Measurements from ENCODE around the gene UBTD1. TPM values are rescaled to one million over a fixed set of nuclear protein-coding genes. Genes with fewer than 3 reads are reported as not detected.
"Not testable (repeated sequence)": the region's sequence is repeated elsewhere in the genome, so short reads cannot be mapped to it uniquely, and the experiment has no call there.

Gene UBTD1
- polyA plus RNA-seq, 3 donors from 2014 or later, result 1.7 to 3.2 (median 2.9) TPM

- H3K9me3 Mint-ChIP-seq, result peaks cover 0 to 2% (median 0%) of the 10 kb centered on the region in 6 donors
- peaks cover 0 to 3% of the 10 kb centered on the region in 2 donors for H3K4me1 Mint-ChIP-seq
- no peak for DNase-seq
- H3K27ac Mint-ChIP-seq, result no peak overlapping the region
- no peak overlapping the region for H3K4me3 Mint-ChIP-seq
- peaks cover 9 to 30% (median 16%) of the 10 kb centered on the region in 3 donors for H3K36me3 Mint-ChIP-seq
- H3K27me3 Mint-ChIP-seq (ENCODE audit: low read depth in 3 of 3), result peaks cover 0 to under 1% (median 0%) of the 10 kb centered on the region in 3 donors
These were observed 32.7 kb upstream of the UBTD1 start for GRCh38 chr10:97465982-97466381.

GRCh38 chr10:97466755-97467154, 32.0 kb upstream of the UBTD1 start:
- DNase-seq, result no peak
- peaks cover 11 to 26% (median 13%) of the 10 kb centered on the region in 3 donors for H3K36me3 Mint-ChIP-seq
- H3K27me3 Mint-ChIP-seq (ENCODE audit: low read depth in 3 of 3), result no peaks in the 10 kb centered on the region
- H3K4me1 Mint-ChIP-seq, result peaks cover 0 to 3% of the 10 kb centered on the region in 2 donors
- H3K4me3 Mint-ChIP-seq, result no peak overlapping the region
- H3K27ac Mint-ChIP-seq, result peak overlapping the region in 1 of 6 donors; percentile 62
- H3K9me3 Mint-ChIP-seq, result peaks cover 0 to 2% (median 0%) of the 10 kb centered on the region in 6 donors

DNA sequence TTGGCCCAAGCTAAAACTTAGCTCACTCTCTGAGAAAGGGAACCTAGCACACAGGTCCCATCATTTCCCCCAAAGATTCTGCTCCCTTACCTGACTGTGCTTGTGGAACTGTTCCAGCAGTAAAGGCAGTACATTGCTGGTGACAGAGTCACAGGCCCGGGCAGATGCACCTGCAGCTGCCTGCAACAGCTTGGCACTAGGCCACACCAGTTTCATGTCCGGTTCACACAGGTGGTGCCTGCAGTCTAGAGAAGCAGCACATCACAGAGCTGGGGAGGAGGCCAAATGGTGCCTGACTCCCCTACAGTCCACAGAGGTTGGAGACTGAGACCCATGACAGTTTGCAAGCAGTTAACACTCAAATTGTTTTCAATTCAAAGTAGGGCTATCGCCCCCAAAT, 30.6 kb upstream of the UBTD1 start:
- no peak for DNase-seq
- Mint-ChIP-seq H3K4me1 (peaks cover 0 to 3% of the 10 kb centered on the region in 2 donors), H3K27me3 (ENCODE audit: low read depth in 3 of 3) (no peaks in the 10 kb centered on the region), H3K4me3 (no peak overlapping the region), H3K9me3 (peaks cover 0 to 2% (median 0%) of the 10 kb centered on the region in 6 donors), H3K27ac (no peak overlapping the region), H3K36me3 (peaks cover 14 to 24% (median 14%) of the 10 kb centered on the region in 3 donors)

GRCh38 chr10:97468781-97469180, 29.9 kb upstream of the UBTD1 start:
- Mint-ChIP-seq H3K36me3 (peaks cover 14 to 24% (median 15%) of the 10 kb centered on the region in 3 donors), H3K27ac (peak overlapping the region in 1 of 6 donors; percentile 17)
- H3K4me3 Mint-ChIP-seq; DNase-seq; H3K27me3 Mint-ChIP-seq (ENCODE audit: low read depth in 3 of 3); H3K4me1 Mint-ChIP-seq; H3K9me3 Mint-ChIP-seq: not testable (repeated sequence)

DNA sequence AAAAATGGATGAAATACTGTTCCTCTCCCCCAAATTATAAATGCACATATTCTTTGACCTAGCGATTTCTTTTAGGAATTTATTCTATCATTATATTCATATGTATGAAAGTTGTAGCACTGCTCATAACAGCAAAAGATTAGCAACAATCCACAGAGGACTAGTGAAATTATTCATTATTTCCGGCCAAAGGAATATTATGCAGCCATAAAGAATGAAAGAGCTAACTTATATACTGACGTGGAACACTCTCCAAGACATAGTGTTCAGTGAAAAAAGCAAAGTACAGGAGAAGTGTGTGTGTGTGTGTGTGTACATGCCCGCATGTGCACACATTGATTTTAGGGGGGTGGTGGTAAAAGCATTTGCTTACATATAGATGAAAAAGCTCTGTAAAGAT, 23.8 kb upstream of the UBTD1 start:
- DNase-seq, result no peak
- peaks cover 34 to 57% (median 35%) of the 10 kb centered on the region in 3 donors for H3K36me3 Mint-ChIP-seq
- no peaks in the 10 kb centered on the region for H3K27me3 Mint-ChIP-seq (ENCODE audit: low read depth in 3 of 3)
- no peaks in the 10 kb centered on the region for H3K4me1 Mint-ChIP-seq
- peak overlapping the region in 2 of 6 donors; percentile 8 to 27 for H3K27ac Mint-ChIP-seq
- no peaks in the 10 kb centered on the region for H3K9me3 Mint-ChIP-seq
- H3K4me3 Mint-ChIP-seq, result no peak overlapping the region

- Mint-ChIP-seq H3K4me3 (no peak overlapping the region), H3K27me3 (ENCODE audit: low read depth in 3 of 3) (no peaks in the 10 kb centered on the region), H3K4me1 (no peaks in the 10 kb centered on the region), H3K36me3 (peaks cover 35 to 58% (median 43%) of the 10 kb centered on the region in 3 donors), H3K9me3 (no peaks in the 10 kb centered on the region), H3K27ac (peak overlapping the region in 1 of 6 donors; percentile 28)
- no peak for DNase-seq
These were observed 22.7 kb upstream of the UBTD1 start for GRCh38 chr10:97475936-97476594.

- not testable (repeated sequence) for DNase-seq; H3K27me3 Mint-ChIP-seq (ENCODE audit: low read depth in 3 of 3); H3K4me1 Mint-ChIP-seq; H3K9me3 Mint-ChIP-seq; H3K27ac Mint-ChIP-seq; H3K4me3 Mint-ChIP-seq
- H3K36me3 Mint-ChIP-seq, result peaks cover 25 to 48% (median 39%) of the 10 kb centered on the region in 3 donors
These were observed 19.3 kb upstream of the UBTD1 start for GRCh38 chr10:97479410-97479809.

GRCh38 chr10:97479939-97480338, 18.8 kb upstream of the UBTD1 start:
- H3K27ac Mint-ChIP-seq, result no peak overlapping the region
- no peaks in the 10 kb centered on the region for H3K9me3 Mint-ChIP-seq
- H3K36me3 Mint-ChIP-seq, result peaks cover 20 to 44% (median 36%) of the 10 kb centered on the region in 3 donors
- peaks cover 0 to 1% (median 0%) of the 10 kb centered on the region in 3 donors for H3K27me3 Mint-ChIP-seq (ENCODE audit: low read depth in 3 of 3)
- no peak for DNase-seq
- H3K4me1 Mint-ChIP-seq, result peaks cover 0 to 6% of the 10 kb centered on the region in 2 donors
- H3K4me3 Mint-ChIP-seq, result no peak overlapping the region

GRCh38 chr10:97481071-97481470, 17.7 kb upstream of the UBTD1 start:
- H3K36me3 Mint-ChIP-seq, result peaks cover 13 to 36% (median 29%) of the 10 kb centered on the region in 3 donors

GRCh38 chr10:97482381-97482780, 16.3 kb upstream of the UBTD1 start:
- H3K36me3 Mint-ChIP-seq, result peaks cover 7 to 26% (median 19%) of the 10 kb centered on the region in 3 donors
- peak overlapping the region in 1 of 6 donors; percentile 69 for H3K27ac Mint-ChIP-seq
- H3K27me3 Mint-ChIP-seq (ENCODE audit: low read depth in 3 of 3), result peaks cover 0 to 1% (median 0%) of the 10 kb centered on the region in 3 donors
- no peak for DNase-seq
- H3K4me3 Mint-ChIP-seq, result no peak overlapping the region
- H3K9me3 Mint-ChIP-seq, result no peaks in the 10 kb centered on the region
- H3K4me1 Mint-ChIP-seq, result peaks cover 5 to 18% of the 10 kb centered on the region in 2 donors

More at GRCh38 chr10:97481071-97481470, 17.7 kb upstream of the UBTD1 start:
- Mint-ChIP-seq H3K9me3 (no peaks in the 10 kb centered on the region), H3K4me1 (peaks cover 3 to 12% of the 10 kb centered on the region in 2 donors), H3K4me3 (no peak overlapping the region), H3K27ac (peak overlapping the region in 1 of 6 donors; percentile 31), H3K27me3 (ENCODE audit: low read depth in 3 of 3) (peaks cover 0 to 1% (median 0%) of the 10 kb centered on the region in 3 donors)
- no peak for DNase-seq

GRCh38 chr10:97483506-97483905, 15.2 kb upstream of the UBTD1 start:
- no peaks in the 10 kb centered on the region for H3K9me3 Mint-ChIP-seq
- no peak overlapping the region for H3K27ac Mint-ChIP-seq
- no peak overlapping the region for H3K4me3 Mint-ChIP-seq
- peaks cover 5 to 19% (median 14%) of the 10 kb centered on the region in 3 donors for H3K36me3 Mint-ChIP-seq
- peaks cover 5 to 18% of the 10 kb centered on the region in 2 donors for H3K4me1 Mint-ChIP-seq
- peaks cover 0 to 1% (median 0%) of the 10 kb centered on the region in 3 donors for H3K27me3 Mint-ChIP-seq (ENCODE audit: low read depth in 3 of 3)
- DNase-seq, result no peak

DNA sequence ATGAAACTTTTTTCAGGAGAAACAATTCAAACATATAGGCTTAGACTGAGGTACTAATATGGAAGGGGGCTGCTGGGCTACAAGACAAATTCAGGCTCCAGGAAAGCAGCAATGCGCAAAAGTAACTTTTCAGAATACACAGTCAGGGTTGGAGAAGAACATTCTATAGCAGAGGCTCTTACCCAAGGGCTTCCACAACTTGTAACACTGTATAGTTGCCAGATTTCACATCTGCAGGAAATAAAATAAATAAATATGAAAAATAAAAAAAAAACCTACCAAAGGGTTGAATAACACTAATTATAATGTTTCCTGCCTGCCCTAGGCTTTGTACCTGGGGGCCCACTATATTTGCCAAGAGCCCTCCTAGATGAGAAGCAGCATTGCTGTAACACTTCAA, 14.8 kb upstream of the UBTD1 start:
- H3K27me3 Mint-ChIP-seq (ENCODE audit: low read depth in 3 of 3), result peaks cover 0 to 1% (median 0%) of the 10 kb centered on the region in 3 donors
- no peak overlapping the region for H3K4me3 Mint-ChIP-seq
- H3K9me3 Mint-ChIP-seq, result no peaks in the 10 kb centered on the region
- peaks cover 5 to 19% (median 14%) of the 10 kb centered on the region in 3 donors for H3K36me3 Mint-ChIP-seq
- no peak overlapping the region for H3K27ac Mint-ChIP-seq
- H3K4me1 Mint-ChIP-seq, result peaks cover 5 to 21% of the 10 kb centered on the region in 2 donors
- DNase-seq, result no peak

DNA sequence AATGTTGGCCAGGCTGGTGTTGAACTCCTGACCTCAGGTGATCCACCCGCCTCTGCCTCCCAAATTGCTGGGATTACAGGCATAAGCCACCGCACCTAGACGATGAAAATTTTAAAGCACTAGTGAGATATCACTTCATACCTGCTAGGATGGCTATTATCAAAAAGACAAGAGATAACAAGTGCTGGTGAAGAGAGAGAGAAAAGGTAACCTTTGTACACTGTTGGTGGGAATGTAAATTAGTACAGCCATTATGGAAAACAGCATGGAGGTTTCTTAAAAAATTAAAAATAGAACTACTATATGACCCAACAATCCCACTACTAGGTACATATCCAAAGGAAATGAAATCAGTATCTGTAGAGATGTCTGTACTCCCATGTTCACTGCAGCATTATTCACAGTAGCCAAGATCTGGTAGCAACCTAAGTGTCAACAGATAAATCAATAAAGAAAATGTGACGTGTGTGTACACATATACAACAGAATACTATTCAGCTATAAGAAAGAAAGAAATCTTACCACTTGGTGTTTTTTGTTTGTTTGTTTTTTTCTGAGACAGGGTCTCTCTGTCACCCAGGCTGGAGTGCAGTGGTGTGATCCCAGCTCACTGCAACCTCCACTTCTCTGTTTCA, 13.0 kb upstream of the UBTD1 start:
- H3K4me1 Mint-ChIP-seq, result peaks cover 11 to 34% of the 10 kb centered on the region in 2 donors
- peaks cover 0 to 1% (median 0%) of the 10 kb centered on the region in 3 donors for H3K27me3 Mint-ChIP-seq (ENCODE audit: low read depth in 3 of 3)
- no peaks in the 10 kb centered on the region for H3K9me3 Mint-ChIP-seq
- no peak overlapping the region for H3K27ac Mint-ChIP-seq
- no peak for DNase-seq
- H3K4me3 Mint-ChIP-seq, result no peak overlapping the region
- H3K36me3 Mint-ChIP-seq, result peaks cover under 1 to 7% (median 5%) of the 10 kb centered on the region in 3 donors

- Mint-ChIP-seq H3K27me3 (ENCODE audit: low read depth in 3 of 3) (peaks cover 0 to 2% (median 0%) of the 10 kb centered on the region in 3 donors), H3K9me3 (no peaks in the 10 kb centered on the region), H3K4me1 (peaks cover 24 to 47% of the 10 kb centered on the region in 2 donors), H3K36me3 (no peaks in the 10 kb centered on the region), H3K27ac (peak overlapping the region in 1 of 6 donors; percentile 76), H3K4me3 (no peak overlapping the region)
- DNase-seq, result no peak
These were observed 8.1 kb upstream of the UBTD1 start for GRCh38 chr10:97490592-97490991.

All from immature natural killer cell (primary cell).